HepG2 (cell line): Measurements from ENCODE around the gene HES2. TPM values are rescaled to one million over a fixed set of nuclear protein-coding genes. Genes with fewer than 3 reads are reported as not detected.

Experiments used
- ATAC-seq: fragments of 200-7000 bp; cut with Tn5 transposase; 3 replicates; pipeline ENCODE4 v1.9.1; 2020; ENCODE audit warnings: mild to moderate bottlenecking, moderate library complexity
- BruUV-seq: library from RNA; stranded (reverse); fragments of 400-500 nt; replicated peaks from 2 replicates; lab custom pipeline; 2021; lab: Mats Ljungman, UMichigan
- CTCF ChIA-PET: fragments of 300-600 bp; formaldehyde crosslinking; extraction: SDS; loops from one replicate; lab custom pipeline; 2021; ENCODE audit warnings: low total read pairs, inconsistent platforms, low intra/inter-chr PET ratio; lab: Yijun Ruan, JAX
- POLR2A ChIA-PET: fragments of 350-600 bp; sonication (Branson Sonifier 250); formaldehyde crosslinking; loops from one replicate; lab custom pipeline; 2020; ENCODE audit warnings: antibody characterized with exemption, inconsistent platforms; lab: Yijun Ruan, JAX
- DNase-seq: peaks from one replicate; pipeline ENCODE4 v3.0.0-alpha.2; 2015; ENCODE audit warnings: low spot score
- FAIRE-seq: peaks from 3 replicates; lab custom pipeline; 2011; peaks lifted over from hg19 to GRCh38; lab: Jason Lieb, UNC
- H2AFZ ChIP-seq: one replicate; pipeline ENCODE4 v1.6.1; 2011; ENCODE audit warnings: low read length, inconsistent platforms
- H3K27ac ChIP-seq: fragments of 300-600 bp; 3 replicates; pipeline ENCODE4 v1.8.0; 2011; ENCODE audit warnings: mixed run types, mild to moderate bottlenecking, mixed read lengths, low read length, inconsistent platforms; ENCODE audit not compliant: insufficient read depth; ENCODE audit errors: extremely low read length
- H3K27me3 ChIP-seq, 2 experiments: fragments of 200-600 bp in 1 of 2; 2 replicates in 1 of 2; 3 replicates in 1 of 2; pipeline versions ENCODE4 v1.6.0 to v1.8.0; 2011; ENCODE audit warnings: low read length in 2 of 2, mild to moderate bottlenecking in 2 of 2, moderate library complexity in 2 of 2, inconsistent platforms in 1 of 2; ENCODE audit not compliant: insufficient read depth in 2 of 2, control insufficient read depth in 1 of 2
- H3K36me3 ChIP-seq, 2 experiments: fragments of 200-600 bp in 1 of 2; replicated peaks in 1 of 2; 2 replicates in 1 of 2; 3 replicates in 1 of 2; pipeline versions ENCODE4 v1.5.1 to v1.8.0; 2011; ENCODE audit warnings: low read length in 2 of 2, inconsistent platforms in 1 of 2; ENCODE audit not compliant: insufficient read depth in 2 of 2, control insufficient read depth in 1 of 2
- H3K4me1 ChIP-seq: 2 replicates; pipeline ENCODE4 v1.5.1; 2012; ENCODE audit warnings: low read length, inconsistent platforms; ENCODE audit not compliant: insufficient read depth
- H3K4me2 ChIP-seq: 2 replicates; pipeline ENCODE4 v1.6.0; 2011; ENCODE audit warnings: low read depth, low read length, inconsistent platforms
- H3K4me3 ChIP-seq, 3 experiments: fragments of 200-600 bp in 1 of 3; sonication (generic), shearing (Covaris generic) in 1 of 3; replicated peaks in 1 of 3; 2 replicates each; pipeline ENCODE4 v1.5.1; 2011 to 2016; ENCODE audit warnings: low read length in 3 of 3, inconsistent platforms in 2 of 3, low read depth in 2 of 3, mild to moderate bottlenecking in 2 of 3, control low read depth in 1 of 3, mixed read lengths in 1 of 3; ENCODE audit not compliant: insufficient read depth in 1 of 3
- H3K79me2 ChIP-seq: one replicate; pipeline ENCODE4 v1.6.1; 2011; ENCODE audit warnings: low read length, inconsistent platforms; ENCODE audit not compliant: insufficient read depth
- H3K9ac ChIP-seq: 2 replicates; pipeline ENCODE4 v1.6.0; 2011; ENCODE audit warnings: mild to moderate bottlenecking, low read depth, low read length, inconsistent platforms; ENCODE audit not compliant: insufficient read depth
- H3K9me3 ChIP-seq: 2 replicates; pipeline ENCODE4 v1.5.1; 2012; ENCODE audit warnings: mild to moderate bottlenecking, low read length
- H4K20me1 ChIP-seq: 2 replicates; pipeline ENCODE4 v1.6.0; 2011; ENCODE audit warnings: inconsistent platforms, mild to moderate bottlenecking, low read length, moderate library complexity; ENCODE audit not compliant: insufficient read depth
- CEBPB ChIP-seq: IDR thresholded peaks from 2 replicates; pipeline ENCODE4 v1.6.1; 2011; ENCODE audit warnings: low read depth, low read length, improper control_type of control experiment, borderline replicate concordance
- GPN1 ChIP-seq: sonication (generic); formaldehyde crosslinking; IDR thresholded peaks from 2 replicates; pipeline ENCODE4 v1.5.1; 2020; ENCODE audit warnings: missing genetic modification reagents, borderline replicate concordance
- JARID2 ChIP-seq: sonication (generic); formaldehyde crosslinking; IDR thresholded peaks from 2 replicates; pipeline ENCODE4 v1.8.1; 2023; ENCODE audit warnings: missing genetic modification reagents, inconsistent platforms; ENCODE audit not compliant: insufficient replicate concordance
- NFATC3 ChIP-seq: sonication (generic); formaldehyde crosslinking; IDR thresholded peaks from 2 replicates; pipeline ENCODE4 v1.5.1; 2020; ENCODE audit warnings: mild to moderate bottlenecking, missing genetic modification reagents
- NR2F6 ChIP-seq, 2 experiments: IDR thresholded peaks; 2 replicates each; pipeline ENCODE4 v1.6.1; 2016; ENCODE audit warnings: antibody characterized with exemption in 1 of 2, mild to moderate bottlenecking in 1 of 2
- PLRG1 ChIP-seq: fragments of 450-650 bp; conservative IDR thresholded peaks from 2 replicates; pipeline ENCODE4 v1.6.1; 2016
- SMAD3 ChIP-seq: sonication (generic); formaldehyde crosslinking; IDR thresholded peaks from 2 replicates; pipeline ENCODE4 v1.4.0; 2020; ENCODE audit warnings: missing genetic modification reagents
- SMAD9 ChIP-seq: sonication (generic); formaldehyde crosslinking; IDR thresholded peaks from 2 replicates; pipeline ENCODE4 v1.5.1; 2020; ENCODE audit warnings: mild to moderate bottlenecking, missing genetic modification reagents
- SMC3 ChIP-seq: IDR thresholded peaks from 2 replicates; pipeline ENCODE4 v1.6.1; 2011; ENCODE audit warnings: low read length, improper control_type of control experiment
- TOPORS ChIP-seq: sonication (generic); formaldehyde crosslinking; IDR thresholded peaks from 2 replicates; pipeline ENCODE4 v1.8.0; 2023; ENCODE audit warnings: mild to moderate bottlenecking, missing genetic modification reagents
- XRCC5 ChIP-seq: fragments of 200-400 bp; formaldehyde crosslinking; optimal IDR thresholded peaks from 2 replicates; pipeline ENCODE3; 2017; ENCODE audit warnings: mild to moderate bottlenecking, low read length
- ZFP62 ChIP-seq: sonication (generic); formaldehyde crosslinking; IDR thresholded peaks from 2 replicates; pipeline ENCODE4 v1.4.0; 2020; ENCODE audit warnings: missing genetic modification reagents
- ZFX ChIP-seq: sonication (generic); formaldehyde crosslinking; IDR thresholded peaks from 2 replicates; pipeline ENCODE4 v1.4.0; 2020; ENCODE audit warnings: mild to moderate bottlenecking, low read depth, missing genetic modification reagents, moderate library complexity
- ZNF17 ChIP-seq: sonication (generic); formaldehyde crosslinking; IDR thresholded peaks from 2 replicates; pipeline ENCODE4 v1.5.0; 2020; ENCODE audit warnings: mild to moderate bottlenecking, missing genetic modification reagents
- ZNF256 ChIP-seq: sonication (generic); formaldehyde crosslinking; conservative IDR thresholded peaks from 2 replicates; pipeline ENCODE4 v1.4.0; 2020; ENCODE audit warnings: missing genetic modification reagents
- ZNF556 ChIP-seq: sonication (generic); formaldehyde crosslinking; IDR thresholded peaks from 2 replicates; pipeline ENCODE4 v1.4.0; 2020; ENCODE audit warnings: mild to moderate bottlenecking, missing genetic modification reagents, borderline replicate concordance
- WGBS: methylation state at CpG from one replicate; pipeline ENCODE4 v1.1.6; 2017; ENCODE audit warnings: low lambda C conversion rate; 5-methylcytosine and 5-hydroxymethylcytosine counted together
- in situ Hi-C: cut with HindIII; loops from 2 replicates; pipeline ENCODE4 v1.10.0; 2017; ENCODE audit warnings: low pct_unique_long_range_greater_than_20kb; ENCODE audit not compliant: extremely low pct_ligation_motif_present
- intact Hi-C: fragments of 100-400 bp; cut with micrococcal nuclease; formaldehyde crosslinking; loops from one replicate; pipeline ENCODE4 v1.10.0; 2022; ENCODE audit not compliant: unreplicated experiment
- polyA plus RNA-seq, 8 experiments: library from polyadenylated mRNA; depleted of rRNA in 3 of 8; stranded (reverse) in 7 of 8; unstranded in 1 of 8; fragments of >200 nt; fragmentation: Illumina TruSeq in 4 of 8; extraction: Trizol in 4 of 8; gene quantifications; 2 replicates each; pipeline versions ENCODE4 v1.2.1 to v1.2.3, GENCODE V29; 2011 to 2016; ENCODE audit warnings: low read depth in 4 of 8, missing spikeins in 1 of 8, mixed read lengths in 1 of 8; ENCODE audit not compliant: insufficient read depth in 1 of 8
- total RNA-seq, 5 experiments: library from RNA; depleted of rRNA; stranded (reverse); fragments of >200 nt; fragmentation: Illumina TruSeq; extraction: Trizol; gene quantifications; 2 replicates each; pipeline ENCODE4 v1.2.3, GENCODE V29; 2016; ENCODE audit warnings: low read depth in 1 of 5
- TF ChIP-seq, protein P1 (sequence below): sonication (generic); formaldehyde crosslinking; IDR thresholded peaks from 2 replicates; pipeline ENCODE4 v1.4.0; 2020; ENCODE audit warnings: missing genetic modification reagents

HES2 gene
- total and polyA plus RNA-seq, 2 of the 13 experiments (the other 11 are each of a cell fraction or from before 2014, with no cell fraction given), result 0.11 to 0.17 TPM

DNA sequence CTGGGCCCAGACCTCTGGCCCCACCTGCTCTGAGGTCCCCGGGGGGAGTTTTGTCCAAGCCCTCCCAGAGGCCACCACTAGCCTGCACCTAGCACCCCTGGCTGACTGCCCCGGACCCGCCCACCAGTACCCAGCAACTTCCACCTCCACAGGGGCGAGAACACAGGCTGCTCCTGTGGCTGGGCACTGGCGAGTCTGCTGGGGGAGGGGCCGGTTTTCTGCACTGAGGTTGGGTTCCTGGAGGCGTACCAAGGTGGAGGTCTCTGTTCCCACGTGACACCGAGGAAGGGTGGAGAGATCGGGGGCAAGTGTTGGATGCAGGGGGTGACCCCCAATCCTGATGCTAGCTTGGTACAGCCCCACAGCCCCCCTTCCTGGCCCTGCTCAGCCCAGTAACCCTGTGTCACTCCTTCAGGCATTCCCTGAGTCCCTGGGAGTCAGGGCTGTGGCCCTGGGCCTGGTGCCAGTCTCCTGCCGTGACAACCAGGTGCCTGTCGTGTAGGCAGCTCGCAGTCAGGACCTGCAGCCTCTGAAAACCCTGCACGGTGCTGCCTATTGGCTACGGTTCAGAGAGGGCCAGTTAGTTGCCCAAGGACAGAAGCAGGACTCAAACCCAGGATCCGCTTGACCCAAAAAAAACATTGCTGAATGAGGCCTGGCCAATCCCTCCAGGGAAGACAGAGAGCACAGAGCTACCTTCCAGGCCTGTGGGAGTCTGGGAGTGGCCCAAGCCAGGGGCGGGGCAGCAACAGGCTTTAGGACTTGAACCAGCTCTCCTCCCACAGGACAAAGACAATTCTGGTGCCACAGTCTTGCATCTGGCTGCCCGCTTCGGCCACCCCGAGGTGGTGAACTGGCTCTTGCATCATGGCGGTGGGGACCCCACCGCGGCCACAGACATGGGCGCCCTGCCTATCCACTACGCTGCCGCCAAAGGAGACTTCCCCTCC, 8.0 kb upstream of the HES2 start:
- ChIA-PET CTCF (no interaction called here), POLR2A (no interaction called here)
- Histone ChIP-seq H3K27me3 (peaks cover 35 to 76% of the 10 kb centered on the region in 2 experiments), H3K4me3 (no peak overlapping the region), H3K9me3 (no peaks in the 10 kb centered on the region), H3K27ac (no peak overlapping the region), H3K4me2 (no peak overlapping the region), H3K4me1 (peaks cover 44% of the 10 kb centered on the region), H3K36me3 (no peaks in the 10 kb centered on the region)
- intact Hi-C loops, result no loop called here
- in situ Hi-C loops, result no loop called here
- BruUV-seq, result no TSS peak
- no peak for DNase-seq
- TF ChIP-seq XRCC5 (no peak), NR2F6 (IDR thresholded peaks at IDR 0.05) (no peak), NR2F6 (CRISPR knock-in tag; IDR thresholded peaks at IDR 0.05) (no peak), ZFP62 (no peak), SMC3 (no peak), TOPORS (CRISPR knock-in tag) (no peak), JARID2 (CRISPR knock-in tag) (no peak), SMAD9 (CRISPR knock-in tag) (no peak), ZNF256 (no peak), CEBPB (no peak), SMAD3 (CRISPR knock-in tag) (no peak), PLRG1 (no peak), GPN1 (CRISPR knock-in tag) (no peak), ZNF556 (CRISPR knock-in tag) (no peak), NFATC3 (CRISPR knock-in tag) (no peak), ZNF17 (CRISPR knock-in tag) (no peak), ZFX (CRISPR knock-in tag) (no peak)
- TF ChIP-seq, protein P1, sequence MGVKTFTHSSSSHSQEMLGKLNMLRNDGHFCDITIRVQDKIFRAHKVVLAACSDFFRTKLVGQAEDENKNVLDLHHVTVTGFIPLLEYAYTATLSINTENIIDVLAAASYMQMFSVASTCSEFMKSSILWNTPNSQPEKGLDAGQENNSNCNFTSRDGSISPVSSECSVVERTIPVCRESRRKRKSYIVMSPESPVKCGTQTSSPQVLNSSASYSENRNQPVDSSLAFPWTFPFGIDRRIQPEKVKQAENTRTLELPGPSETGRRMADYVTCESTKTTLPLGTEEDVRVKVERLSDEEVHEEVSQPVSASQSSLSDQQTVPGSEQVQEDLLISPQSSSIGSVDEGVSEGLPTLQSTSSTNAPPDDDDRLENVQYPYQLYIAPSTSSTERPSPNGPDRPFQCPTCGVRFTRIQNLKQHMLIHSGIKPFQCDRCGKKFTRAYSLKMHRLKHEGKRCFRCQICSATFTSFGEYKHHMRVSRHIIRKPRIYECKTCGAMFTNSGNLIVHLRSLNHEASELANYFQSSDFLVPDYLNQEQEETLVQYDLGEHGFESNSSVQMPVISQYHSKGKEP, result no peak
- TF ChIP-seq, all 625 proteins: peak for 0
- FAIRE-seq, result no peak
- Histone ChIP-seq H4K20me1 (no peaks in the 10 kb centered on the region; the same call in 1 of the 2 replicates), H3K9ac (no peak overlapping the region), H3K79me2 (no peaks in the 10 kb centered on the region), H2AFZ (no peak overlapping the region)
- WGBS, result 56% methylated on average over 3 of the region's 26 CpGs
- ATAC-seq, result no peak
